CD8-positive, alpha-beta memory T cell (primary cell): ENCODE data around the gene SLC39A9. TPM values are rescaled to one million over a fixed set of nuclear protein-coding genes. Genes with fewer than 3 reads are reported as not detected.
A peak's percentile ranks its signal among the peaks of the same experiment; 100 is the strongest.

Experiments
- CTCF ChIA-PET: fragments of 350-600 bp; sonication (Branson Sonifier 250); formaldehyde crosslinking; loops from one replicate; lab custom pipeline; 2021; ENCODE audit warnings: antibody characterized with exemption; lab: Charles Lee
- POLR2A ChIA-PET: fragments of 350-600 bp; sonication (Branson Sonifier 250); formaldehyde crosslinking; loops from one replicate; lab custom pipeline; 2021; ENCODE audit warnings: antibody characterized with exemption; lab: Charles Lee
- DNase-seq, 5 donors: peaks; one replicate each; pipeline versions ENCODE4 v3.0.0 to v3.0.0-alpha.2; 2020 to 2022; ENCODE audit warnings: mixed read lengths in 1 of 5
- H3K27ac ChIP-seq: one replicate; pipeline ENCODE4 v1.7.0; 2013; ENCODE audit warnings: low read depth, mild to moderate bottlenecking, low read length, moderate library complexity
- H3K27me3 ChIP-seq: 2 replicates; pipeline ENCODE4 v1.7.0; 2013; ENCODE audit warnings: low read length, mild to moderate bottlenecking; ENCODE audit not compliant: insufficient read depth, poor library complexity, severe bottlenecking
- H3K36me3 ChIP-seq: 2 replicates; pipeline ENCODE4 v1.7.0; 2013; ENCODE audit warnings: mild to moderate bottlenecking, low read length, moderate library complexity; ENCODE audit not compliant: insufficient read depth
- H3K4me1 ChIP-seq: 2 replicates; pipeline ENCODE4 v1.7.0; 2013; ENCODE audit warnings: mild to moderate bottlenecking, low read length, moderate library complexity; ENCODE audit not compliant: insufficient read depth
- H3K4me3 ChIP-seq: 2 replicates; pipeline ENCODE4 v1.7.0; 2013; ENCODE audit warnings: mild to moderate bottlenecking, low read length
- H3K9me3 ChIP-seq: 2 replicates; pipeline ENCODE4 v1.7.0; 2013; ENCODE audit warnings: mild to moderate bottlenecking, low read length
- H3K27ac Mint-ChIP-seq, 8 donors: one replicate each; pipeline ENCODE4 v1.8.0; 2020 to 2021; ENCODE audit warnings: mixed read lengths in 8 of 8, mild to moderate bottlenecking in 6 of 8, inconsistent platforms in 3 of 8, moderate library complexity in 3 of 8
- H3K27me3 Mint-ChIP-seq, 2 donors: one replicate each; pipeline ENCODE4 v1.8.0; 2020 to 2021; ENCODE audit warnings: mixed read lengths in 2 of 2, mild to moderate bottlenecking in 1 of 2, moderate library complexity in 1 of 2
- H3K36me3 Mint-ChIP-seq, 3 donors: one replicate each; pipeline ENCODE4 v1.8.0; 2020 to 2021; ENCODE audit warnings: mixed read lengths in 3 of 3, inconsistent platforms in 1 of 3, mild to moderate bottlenecking in 1 of 3
- H3K4me1 Mint-ChIP-seq, 3 donors: one replicate each; pipeline ENCODE4 v1.8.0; 2020 to 2021; ENCODE audit warnings: mixed read lengths in 3 of 3, inconsistent platforms in 1 of 3, mild to moderate bottlenecking in 1 of 3
- H3K4me3 Mint-ChIP-seq, 7 donors: one replicate each; pipeline ENCODE4 v1.8.0; 2020 to 2021; ENCODE audit warnings: mixed read lengths in 7 of 7, mild to moderate bottlenecking in 6 of 7, moderate library complexity in 4 of 7, inconsistent platforms in 2 of 7
- H3K9me3 Mint-ChIP-seq, 5 donors: one replicate each; pipeline ENCODE4 v1.8.0; 2020 to 2022; ENCODE audit warnings: mixed read lengths in 5 of 5, mild to moderate bottlenecking in 3 of 5, moderate library complexity in 2 of 5, inconsistent platforms in 1 of 5
- polyA plus RNA-seq: library from polyadenylated mRNA; unstranded; fragments of 300-500 nt; fragmentation: Illumina TruSeq; gene quantifications from one replicate; pipeline ENCODE4 v1.2.3, GENCODE V29; 2021
- total RNA-seq, 2 experiments: library from RNA; stranded (reverse); gene quantifications; one replicate each; pipeline ENCODE4 v1.2.3, GENCODE V29; 2021

Gene SLC39A9
- total and polyA plus RNA-seq, 3 experiments from 2014 or later = 18.9 to 53.6 (median 51.3) TPM

GRCh38 chr14:69392481-69392880 is 6.0 kb upstream of the SLC39A9 start:
- Histone ChIP-seq H3K27ac (no peak overlapping the region), H3K36me3 (peaks cover 45% of the 10 kb centered on the region), H3K4me3 (no peak overlapping the region), H3K27me3 (no peaks in the 10 kb centered on the region), H3K4me1 (peaks cover 37% of the 10 kb centered on the region), H3K9me3 (no peaks in the 10 kb centered on the region)
- H3K9me3 Mint-ChIP-seq = no peaks in the 10 kb centered on the region
- ChIA-PET CTCF (no interaction called here), POLR2A (no interaction called here)
- no peak for DNase-seq
- peak overlapping the region in 2 of 8 donors; percentile 23 to 73 for H3K27ac Mint-ChIP-seq
- H3K4me1 Mint-ChIP-seq = peaks cover 77 to 92% (median 84%) of the 10 kb centered on the region in 3 donors
- no peaks in the 10 kb centered on the region for H3K27me3 Mint-ChIP-seq
- peak overlapping the region in 5 of 7 donors; percentile 15 to 75 (median 39) for H3K4me3 Mint-ChIP-seq
- peaks cover 16 to 87% (median 35%) of the 10 kb centered on the region in 3 donors for H3K36me3 Mint-ChIP-seq

- Histone ChIP-seq H3K4me3 (no peak overlapping the region), H3K27ac (no peak overlapping the region), H3K27me3 (no peaks in the 10 kb centered on the region), H3K9me3 (no peaks in the 10 kb centered on the region), H3K36me3 (peaks cover 40% of the 10 kb centered on the region), H3K4me1 (peaks cover 55% of the 10 kb centered on the region)
- Mint-ChIP-seq H3K4me1 (peaks cover 81 to 99% (median 92%) of the 10 kb centered on the region in 3 donors), H3K27ac (peak overlapping the region in 5 of 8 donors; percentile 24 to 99 (median 68)), H3K9me3 (no peaks in the 10 kb centered on the region), H3K36me3 (peaks cover 11 to 68% (median 23%) of the 10 kb centered on the region in 3 donors), H3K27me3 (no peaks in the 10 kb centered on the region), H3K4me3 (peak overlapping the region in 6 of 7 donors; percentile 3 to 71 (median 28))
- CTCF ChIA-PET = interaction anchor here (1.3 to 1.4 kb wide), 2 partner anchors 14 to 64 kb away, joined by 3 read pairs; no protein-coding TSS in a partner anchor
- POLR2A ChIA-PET = no interaction called here
- no peak for DNase-seq
Measured at GRCh38 chr14:69395929-69396328, 2.6 kb upstream of the SLC39A9 start.

GRCh38 chr14:69398818-69399210 is 322 bp downstream of the SLC39A9 start:
- Histone ChIP-seq H3K9me3 (no peaks in the 10 kb centered on the region), H3K27me3 (no peaks in the 10 kb centered on the region), H3K36me3 (peaks cover 22% of the 10 kb centered on the region), H3K4me1 (peaks cover 52% of the 10 kb centered on the region), H3K4me3 (peak overlapping the region; percentile 79), H3K27ac (peak overlapping the region; percentile 86)
- H3K4me1 Mint-ChIP-seq = peaks cover 67 to 86% (median 84%) of the 10 kb centered on the region in 3 donors
- H3K27ac Mint-ChIP-seq = peak overlapping the region; percentile 97 to 100 (median 100)
- CTCF ChIA-PET = no interaction called here
- POLR2A ChIA-PET = interaction anchor here (0.6 to 1.4 kb wide), 5 partner anchors 173 to 1656 kb away, joined by 3 to 8 read pairs (median 7); partner anchors contain the start of genes DCAF5 and EXD2
- peak overlapping the region; percentile 90 to 100 (median 98) for H3K4me3 Mint-ChIP-seq
- no peaks in the 10 kb centered on the region for H3K27me3 Mint-ChIP-seq
- H3K9me3 Mint-ChIP-seq = no peaks in the 10 kb centered on the region
- peaks cover 6 to 42% (median 9%) of the 10 kb centered on the region in 3 donors for H3K36me3 Mint-ChIP-seq
- DNase-seq = no peak

GRCh38 chr14:69399750-69400149 is 1.3 kb downstream of the SLC39A9 start:
- H3K4me3 Mint-ChIP-seq = peak overlapping the region; percentile 90 to 100 (median 98)
- no peaks in the 10 kb centered on the region for H3K27me3 Mint-ChIP-seq
- Histone ChIP-seq H3K4me3 (peak overlapping the region; percentile 79), H3K4me1 (peaks cover 50% of the 10 kb centered on the region), H3K27ac (peak overlapping the region; percentile 86), H3K36me3 (peaks cover 14% of the 10 kb centered on the region), H3K27me3 (no peaks in the 10 kb centered on the region), H3K9me3 (no peaks in the 10 kb centered on the region)
- peak overlapping the region in 5 of 8 donors; percentile 41 to 100 (median 99) for H3K27ac Mint-ChIP-seq
- peaks cover 8 to 39% (median 10%) of the 10 kb centered on the region in 3 donors for H3K36me3 Mint-ChIP-seq
- no peaks in the 10 kb centered on the region for H3K9me3 Mint-ChIP-seq
- ChIA-PET POLR2A (no interaction called here), CTCF (no interaction called here)
- DNase-seq = no peak
- H3K4me1 Mint-ChIP-seq = peaks cover 66 to 86% (median 84%) of the 10 kb centered on the region in 3 donors

GRCh38 chr14:69400154-69400553 is 1.7 kb downstream of the SLC39A9 start:
- H3K4me1 Mint-ChIP-seq = peaks cover 65 to 86% (median 83%) of the 10 kb centered on the region in 3 donors
- peak overlapping the region; percentile 12 for H3K4me3 ChIP-seq

GRCh38 chr14:69401841-69402240 is 3.3 kb downstream of the SLC39A9 start:
- no peak overlapping the region for H3K27ac ChIP-seq
- no peaks in the 10 kb centered on the region for H3K36me3 ChIP-seq
- H3K9me3 ChIP-seq = no peaks in the 10 kb centered on the region
- no peak overlapping the region for H3K4me3 ChIP-seq
- Mint-ChIP-seq H3K27me3 (no peaks in the 10 kb centered on the region), H3K4me1 (peaks cover 48 to 79% (median 66%) of the 10 kb centered on the region in 3 donors), H3K9me3 (no peaks in the 10 kb centered on the region), H3K4me3 (no peak overlapping the region), H3K27ac (no peak overlapping the region), H3K36me3 (peaks cover 4 to 29% (median 6%) of the 10 kb centered on the region in 3 donors)
- POLR2A ChIA-PET = no interaction called here
- no peak for DNase-seq
- CTCF ChIA-PET = no interaction called here
- no peaks in the 10 kb centered on the region for H3K27me3 ChIP-seq
- H3K4me1 ChIP-seq = peaks cover 37% of the 10 kb centered on the region

More at GRCh38 chr14:69400154-69400553, 1.7 kb downstream of the SLC39A9 start:
- peaks cover 6 to 38% (median 11%) of the 10 kb centered on the region in 3 donors for H3K36me3 Mint-ChIP-seq
- Histone ChIP-seq H3K9me3 (no peaks in the 10 kb centered on the region), H3K27ac (no peak overlapping the region), H3K4me1 (peaks cover 50% of the 10 kb centered on the region), H3K36me3 (peaks cover 10% of the 10 kb centered on the region), H3K27me3 (no peaks in the 10 kb centered on the region)
- no peaks in the 10 kb centered on the region for H3K27me3 Mint-ChIP-seq
- ChIA-PET POLR2A (no interaction called here), CTCF (no interaction called here)
- no peak for DNase-seq
- no peaks in the 10 kb centered on the region for H3K9me3 Mint-ChIP-seq
- peak overlapping the region in 4 of 8 donors; percentile 46 to 61 (median 59) for H3K27ac Mint-ChIP-seq
- H3K4me3 Mint-ChIP-seq = peak overlapping the region; percentile 82 to 100 (median 98)

- Histone ChIP-seq H3K27ac (no peak overlapping the region), H3K27me3 (no peaks in the 10 kb centered on the region), H3K4me3 (no peak overlapping the region), H3K4me1 (peaks cover 24% of the 10 kb centered on the region), H3K36me3 (no peaks in the 10 kb centered on the region), H3K9me3 (no peaks in the 10 kb centered on the region)
- ChIA-PET POLR2A (no interaction called here), CTCF (no interaction called here)
- Mint-ChIP-seq H3K4me1 (peaks cover 35 to 74% (median 52%) of the 10 kb centered on the region in 3 donors), H3K27ac (no peak overlapping the region), H3K4me3 (peak overlapping the region in 1 of 7 donors; percentile 3), H3K27me3 (no peaks in the 10 kb centered on the region), H3K36me3 (peaks cover 4 to 25% (median 6%) of the 10 kb centered on the region in 3 donors), H3K9me3 (no peaks in the 10 kb centered on the region)
- no peak for DNase-seq
Measured at GRCh38 chr14:69404478-69404877, 6.0 kb downstream of the SLC39A9 start.

- H3K4me3 ChIP-seq = no peak overlapping the region
- H3K36me3 Mint-ChIP-seq = peaks cover 4 to 25% (median 6%) of the 10 kb centered on the region in 3 donors
- no peaks in the 10 kb centered on the region for H3K36me3 ChIP-seq
- peaks cover 20% of the 10 kb centered on the region for H3K4me1 ChIP-seq
- DNase-seq = no peak
- H3K4me1 Mint-ChIP-seq = peaks cover 32 to 70% (median 52%) of the 10 kb centered on the region in 3 donors
- H3K27ac Mint-ChIP-seq = no peak overlapping the region
- H3K27me3 Mint-ChIP-seq = no peaks in the 10 kb centered on the region
- H3K4me3 Mint-ChIP-seq = peak overlapping the region in 1 of 7 donors; percentile 3
- H3K27ac ChIP-seq = no peak overlapping the region
- CTCF ChIA-PET = no interaction called here
- no peaks in the 10 kb centered on the region for H3K27me3 ChIP-seq
- no peaks in the 10 kb centered on the region for H3K9me3 ChIP-seq
- H3K9me3 Mint-ChIP-seq = no peaks in the 10 kb centered on the region
- POLR2A ChIA-PET = no interaction called here
Measured at GRCh38 chr14:69404883-69405282, 6.4 kb downstream of the SLC39A9 start.
